HepG2 (cell line): ENCODE measurements around the gene LENEP. TPM values are rescaled to one million over a fixed set of nuclear protein-coding genes. Genes with fewer than 3 reads are reported as not detected.
A peak's percentile ranks its signal among the peaks of the same experiment; 100 is the strongest.

Experiments used
- AKNA ChIP-seq: sonication (generic); formaldehyde crosslinking; IDR thresholded peaks from 2 replicates; pipeline ENCODE4 v1.4.0; 2020; ENCODE audit warnings: missing genetic modification reagents, borderline replicate concordance
- EZH2 ChIP-seq: conservative IDR thresholded peaks from 2 replicates; pipeline ENCODE4 v1.6.1; 2012; ENCODE audit warnings: mild to moderate bottlenecking, low read depth, low read length, moderate library complexity
- NCOR1 ChIP-seq: fragments of 200-600 bp; sonication (generic); IDR thresholded peaks from 2 replicates; pipeline ENCODE4 v1.7.0; 2017; ENCODE audit warnings: antibody characterized with exemption, low read length, borderline replicate concordance
- NR2F1 ChIP-seq, 2 experiments: fragments of 450-650 bp in 1 of 2; formaldehyde crosslinking in 1 of 2; IDR thresholded peaks; 2 replicates each; pipeline versions ENCODE4 v1.5.0 to v1.6.1; 2016 to 2020; ENCODE audit warnings: mild to moderate bottlenecking in 1 of 2, missing compliant biosample characterization in 1 of 2, missing genetic modification reagents in 1 of 2, moderate library complexity in 1 of 2
- PCBP1 ChIP-seq: fragments of 200-400 bp; formaldehyde crosslinking; IDR thresholded peaks from 2 replicates; pipeline ENCODE4 v1.6.1; 2017; ENCODE audit warnings: mild to moderate bottlenecking, low read depth, low read length, borderline replicate concordance
- RBFOX2 ChIP-seq: fragments of 200-400 bp; formaldehyde crosslinking; IDR thresholded peaks from 2 replicates; pipeline ENCODE4 v1.6.1; 2017; ENCODE audit warnings: low read depth, mild to moderate bottlenecking, low read length
- RFX3 ChIP-seq: IDR thresholded peaks from 2 replicates; pipeline ENCODE4 v1.6.1; 2016; ENCODE audit warnings: missing biosample characterization, missing genetic modification reagents
- ZBTB1 ChIP-seq: sonication (generic); formaldehyde crosslinking; IDR thresholded peaks from 2 replicates; pipeline ENCODE4 v1.4.0; 2020; ENCODE audit warnings: missing genetic modification reagents, borderline replicate concordance
- ZFP1 ChIP-seq: IDR thresholded peaks from 2 replicates; pipeline ENCODE4 v1.6.1; 2016
- ZFYVE20 ChIP-seq: sonication (generic); formaldehyde crosslinking; IDR thresholded peaks from 2 replicates; pipeline ENCODE4 v1.8.0; 2023; ENCODE audit warnings: low read depth, mild to moderate bottlenecking, moderate library complexity, missing genetic modification reagents, borderline replicate concordance
- ZNF18 ChIP-seq: sonication (generic); formaldehyde crosslinking; IDR thresholded peaks from 2 replicates; pipeline ENCODE4 v1.8.0; 2022; ENCODE audit warnings: mild to moderate bottlenecking, missing genetic modification reagents; ENCODE audit not compliant: insufficient replicate concordance
- ZNF281 ChIP-seq: sonication (generic); formaldehyde crosslinking; IDR thresholded peaks from 2 replicates; pipeline ENCODE4 v1.4.0; 2020; ENCODE audit warnings: missing genetic modification reagents, borderline replicate concordance
- ZNF556 ChIP-seq: sonication (generic); formaldehyde crosslinking; IDR thresholded peaks from 2 replicates; pipeline ENCODE4 v1.4.0; 2020; ENCODE audit warnings: mild to moderate bottlenecking, missing genetic modification reagents, borderline replicate concordance
- ZNF687 ChIP-seq: sonication (generic); formaldehyde crosslinking; IDR thresholded peaks from 2 replicates; pipeline ENCODE4 v1.5.1; 2020; ENCODE audit warnings: mild to moderate bottlenecking, missing genetic modification reagents, moderate library complexity
- polyA plus RNA-seq, 8 experiments: library from polyadenylated mRNA; depleted of rRNA in 3 of 8; stranded (reverse) in 7 of 8; unstranded in 1 of 8; fragments of >200 nt; fragmentation: Illumina TruSeq in 4 of 8; extraction: Trizol in 4 of 8; gene quantifications; 2 replicates each; pipeline versions ENCODE4 v1.2.1 to v1.2.3, GENCODE V29; 2011 to 2016; ENCODE audit warnings: low read depth in 4 of 8, missing spikeins in 1 of 8, mixed read lengths in 1 of 8; ENCODE audit not compliant: insufficient read depth in 1 of 8
- total RNA-seq, 5 experiments: library from RNA; depleted of rRNA; stranded (reverse); fragments of >200 nt; fragmentation: Illumina TruSeq; extraction: Trizol; gene quantifications; 2 replicates each; pipeline ENCODE4 v1.2.3, GENCODE V29; 2016; ENCODE audit warnings: low read depth in 1 of 5

LENEP gene
- total and polyA plus RNA-seq, 2 of the 13 experiments (the other 11 are each of a cell fraction or from before 2014, with no cell fraction given) = 0.29 TPM; not detected in 1

GRCh38 chr1:155012026-155012546 lies 18.7 kb downstream of the LENEP start (continued):
- TF ChIP-seq ZNF281 (CRISPR knock-in tag) (no peak), ZFYVE20 (no peak), NR2F1 (CRISPR knock-in tag; IDR thresholded peaks at IDR 0.05) (no peak), RBFOX2 (0 out of 2 replicates have a peak, but pooled peaks have one; percentile 27), ZBTB1 (no peak), ZNF687 (CRISPR knock-in tag) (peak; percentile 25; the same call in 1 of the 2 replicates), AKNA (CRISPR knock-in tag) (no peak), EZH2 (no peak), RFX3 (CRISPR knock-in tag) (peak; percentile 52; the same call in 1 of the 2 replicates), ZNF556 (no peak), ZNF18 (CRISPR knock-in tag) (no peak), NCOR1 (no peak), ZFP1 (CRISPR knock-in tag) (no peak), PCBP1 (peak; percentile 90)
